T-helper 1 cell treated with Interleukin-12 subunit alpha and Interleukin-12 subunit beta and Interleukin-4 antibody, amounts not matched to agents 30 ng/mL and 1 ng/mL, for 36 hours (primary cell): ENCODE results near the gene ASCC1. TPM values are rescaled to one million over a fixed set of nuclear protein-coding genes. Genes with fewer than 3 reads are reported as not detected.
"Not testable (repeated sequence)": the region's sequence is repeated elsewhere in the genome, so short reads cannot be mapped to it uniquely, and the experiment has no call there.

Experiments
- intact Hi-C: fragments of 100-400 bp; cut with micrococcal nuclease; formaldehyde crosslinking; loops from one replicate; pipeline ENCODE4 v1.15.1; 2024
- total RNA-seq: library from RNA; stranded (reverse); gene quantifications from 2 replicates; pipeline ENCODE4 v1.2.3, GENCODE V29; 2022

The ASCC1 gene
- total RNA-seq, 1 donor from 2014 or later, result 27.9 TPM

DNA sequence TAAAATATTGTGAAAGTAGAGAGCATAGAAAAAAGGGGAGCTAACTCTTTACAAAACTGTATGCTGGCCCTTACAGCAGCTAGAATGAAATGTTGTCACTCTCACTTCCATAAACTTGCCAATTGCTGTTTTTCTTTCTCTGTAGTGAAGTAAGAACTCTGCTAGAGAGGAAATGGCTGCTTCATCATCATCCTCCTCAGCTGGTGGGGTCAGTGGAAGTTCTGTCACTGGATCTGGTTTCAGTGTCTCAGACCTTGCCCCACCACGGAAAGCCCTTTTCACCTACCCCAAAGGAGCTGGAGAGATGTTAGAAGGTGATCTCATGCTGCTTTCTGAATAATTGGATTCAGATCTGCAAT lies 7.6 kb upstream of the ASCC1 start:
- intact Hi-C loops, result loop anchor here (1.0 to 2.0 kb wide), 4 partner anchors 97 to 327 kb away; no protein-coding TSS in a partner anchor

- intact Hi-C loops, result no loop called here
Measured at GRCh38 chr10:72221278-72221677, 5.2 kb upstream of the ASCC1 start.

DNA sequence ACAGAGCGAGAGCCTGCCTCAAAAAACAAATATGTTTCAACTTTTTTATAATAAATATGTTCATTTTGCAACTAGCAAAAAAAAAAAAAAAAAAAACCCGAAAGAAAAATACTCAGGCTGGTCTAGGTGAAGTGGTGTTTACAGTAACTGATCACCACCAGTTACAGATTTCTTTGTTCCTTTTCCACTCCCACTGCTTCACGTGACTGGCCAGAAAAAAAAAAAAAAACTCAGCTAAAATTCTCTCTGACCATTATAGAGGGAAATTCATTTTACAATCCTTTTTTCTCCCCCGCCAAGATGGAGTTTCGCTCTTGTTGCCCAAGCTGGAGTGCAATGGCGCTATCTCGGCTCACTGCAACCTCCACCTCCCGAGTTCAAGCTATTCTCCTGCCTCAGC lies 4.6 kb upstream of the ASCC1 start:
- intact Hi-C loops, result no loop called here

DNA sequence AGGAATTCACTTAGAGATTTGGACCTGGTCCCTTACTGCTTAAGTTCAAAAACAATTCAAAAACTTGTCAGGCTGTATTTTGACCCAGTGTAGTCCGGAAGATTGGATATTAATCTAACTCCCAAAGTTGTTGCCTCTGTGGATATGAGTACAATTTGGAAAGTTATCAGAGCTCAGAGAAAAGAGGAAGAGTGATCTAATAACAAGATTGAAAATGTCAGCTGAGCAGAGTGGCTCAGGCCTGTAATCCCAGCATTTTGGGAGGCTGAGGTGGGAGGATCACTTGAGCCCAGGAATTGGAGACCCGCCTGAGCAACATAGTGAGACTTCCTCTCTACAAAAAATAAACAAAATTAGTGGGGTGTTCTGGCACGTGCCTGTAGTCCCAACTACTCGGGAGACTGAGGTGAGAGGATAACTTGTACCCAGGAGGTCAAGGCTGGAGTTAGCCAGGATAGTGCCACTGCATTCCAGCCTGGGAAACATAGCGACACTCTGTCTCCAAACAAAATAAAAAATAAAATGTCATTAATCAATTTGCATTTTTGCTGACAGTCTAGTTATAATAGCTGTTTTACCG lies 3.2 kb upstream of the ASCC1 start:
- intact Hi-C loops, result loop anchor here (5.0 to 10.0 kb wide), 6 partner anchors 47 to 1028 kb away; partner anchors contain the start of genes DNAJC9, ECD, FAM149B1 and PSAP

- intact Hi-C loops, result loop anchor here (5.0 to 10.0 kb wide), 6 partner anchors 46 to 1029 kb away; partner anchors contain the start of genes DNAJC9, ECD, FAM149B1 and PSAP
Measured at GRCh38 chr10:72218726-72219125, 2.6 kb upstream of the ASCC1 start.

GRCh38 chr10:72218325-72218724 lies 2.2 kb upstream of the ASCC1 start:
- intact Hi-C loops, result loop anchor here (5.0 to 10.0 kb wide), 6 partner anchors 46 to 1029 kb away; partner anchors contain the start of genes DNAJC9, ECD, FAM149B1 and PSAP

GRCh38 chr10:72211832-72212231 lies 4.2 kb downstream of the ASCC1 start:
- intact Hi-C loops, result loop anchor here (10.0 kb wide), 1 partner anchor 257 kb away; no protein-coding TSS in a partner anchor

GRCh38 chr10:72211381-72211780 lies 4.7 kb downstream of the ASCC1 start:
- intact Hi-C loops, result loop anchor here (10.0 kb wide), 1 partner anchor 257 kb away; no protein-coding TSS in a partner anchor

DNA sequence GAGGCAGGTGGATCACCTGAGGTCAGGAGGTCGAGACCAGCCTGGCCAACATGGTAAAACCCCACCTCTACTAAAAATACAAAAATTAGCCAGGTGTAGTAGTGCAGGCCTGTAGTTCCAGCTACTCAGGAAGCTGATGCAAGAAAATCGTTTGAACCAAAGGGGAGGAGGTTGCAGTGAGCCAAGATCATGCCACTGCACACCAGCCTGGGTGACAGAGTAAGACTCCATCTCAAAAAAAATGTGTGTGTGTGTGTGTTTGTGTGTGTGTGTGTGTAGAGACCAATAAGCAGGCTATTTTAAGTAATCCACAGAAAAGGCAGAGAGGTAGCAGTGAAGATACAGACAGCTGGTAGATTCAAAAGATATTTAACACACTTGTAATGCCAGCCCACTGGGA lies 7.5 kb downstream of the ASCC1 start:
- intact Hi-C loops, result not testable (repeated sequence)

DNA sequence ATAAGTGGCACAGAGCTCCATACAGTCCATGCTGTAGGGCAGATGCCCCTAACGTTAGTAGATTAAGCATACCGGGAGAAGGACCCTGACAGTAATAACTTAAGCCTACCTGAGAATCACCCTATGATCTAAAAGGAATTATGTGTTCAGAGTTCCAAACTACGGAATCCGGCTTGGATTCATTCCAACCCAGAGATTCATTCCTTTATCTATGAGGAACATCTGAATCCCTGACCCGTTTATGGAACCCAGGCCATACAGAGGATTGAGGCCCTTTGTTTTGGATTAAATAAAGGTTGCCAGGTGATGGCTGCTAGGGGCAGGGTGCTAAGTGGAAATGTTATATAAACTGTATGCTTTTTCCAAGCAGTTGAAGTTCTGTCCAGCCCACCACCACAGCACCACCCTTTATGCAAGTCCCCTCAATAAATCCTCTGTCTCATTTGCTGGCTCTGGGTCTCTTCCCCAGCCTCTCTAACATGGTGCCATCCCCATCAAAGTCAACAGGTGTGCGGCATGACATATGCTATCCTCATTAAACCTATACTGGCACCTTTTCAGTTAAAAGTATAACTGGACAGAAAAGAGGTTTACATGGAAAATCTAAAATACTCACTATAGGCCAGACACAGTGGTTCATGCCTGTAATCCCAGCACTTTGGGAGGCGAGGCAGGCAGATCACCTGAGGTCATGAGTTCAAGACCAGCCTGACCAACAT lies 9.4 kb downstream of the ASCC1 start:
- intact Hi-C loops, result no loop called here

GRCh38 chr10:72204724-72205123 lies 11.4 kb downstream of the ASCC1 start:
- intact Hi-C loops, result no loop called here

- intact Hi-C loops, result no loop called here
Measured at GRCh38 chr10:72204296-72204695, 11.8 kb downstream of the ASCC1 start.

DNA sequence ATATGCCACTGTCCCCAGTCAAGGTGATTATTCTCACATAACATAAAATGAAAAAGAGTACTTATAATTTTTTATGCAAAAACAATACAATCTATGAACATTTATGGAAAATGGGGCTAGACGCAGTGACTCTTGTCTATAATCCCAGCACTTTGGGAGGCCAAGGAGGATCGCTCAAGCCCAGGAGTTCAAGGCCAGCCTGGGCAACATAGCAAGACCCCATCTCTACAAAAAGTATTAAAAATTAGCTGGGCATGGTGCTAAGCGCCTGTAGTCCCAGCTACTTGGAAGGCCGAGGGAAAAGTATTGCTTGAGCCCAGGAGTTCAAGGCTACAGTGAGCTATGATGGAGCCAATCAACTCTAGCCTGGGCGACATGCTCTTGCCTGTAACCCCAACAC lies 14.8 kb downstream of the ASCC1 start:
- intact Hi-C loops, result no loop called here

GRCh38 chr10:72200883-72201282 lies 15.2 kb downstream of the ASCC1 start:
- intact Hi-C loops, result no loop called here

DNA sequence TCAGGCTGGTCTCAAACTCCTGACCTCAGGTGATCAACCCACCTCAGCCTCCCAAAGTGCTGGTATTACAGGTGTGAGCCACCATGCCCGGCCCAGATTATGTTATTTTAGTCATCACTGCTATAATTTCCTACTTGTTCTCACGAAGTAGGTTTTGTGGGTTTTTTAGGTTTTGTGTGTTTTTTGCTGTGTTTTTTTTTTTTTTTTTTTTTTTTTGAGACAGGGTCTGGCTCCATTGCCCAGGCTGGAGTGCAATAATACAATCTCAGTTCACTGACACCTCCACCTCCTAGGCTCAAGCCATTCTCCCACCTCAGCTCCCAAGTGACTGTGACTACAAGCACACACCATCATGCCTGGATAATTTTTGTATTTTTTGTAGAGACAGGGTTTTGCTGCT lies 21.1 kb downstream of the ASCC1 start:
- intact Hi-C loops, result no loop called here

GRCh38 chr10:72186982-72187330 lies 29.1 kb downstream of the ASCC1 start:
- intact Hi-C loops, result no loop called here

DNA sequence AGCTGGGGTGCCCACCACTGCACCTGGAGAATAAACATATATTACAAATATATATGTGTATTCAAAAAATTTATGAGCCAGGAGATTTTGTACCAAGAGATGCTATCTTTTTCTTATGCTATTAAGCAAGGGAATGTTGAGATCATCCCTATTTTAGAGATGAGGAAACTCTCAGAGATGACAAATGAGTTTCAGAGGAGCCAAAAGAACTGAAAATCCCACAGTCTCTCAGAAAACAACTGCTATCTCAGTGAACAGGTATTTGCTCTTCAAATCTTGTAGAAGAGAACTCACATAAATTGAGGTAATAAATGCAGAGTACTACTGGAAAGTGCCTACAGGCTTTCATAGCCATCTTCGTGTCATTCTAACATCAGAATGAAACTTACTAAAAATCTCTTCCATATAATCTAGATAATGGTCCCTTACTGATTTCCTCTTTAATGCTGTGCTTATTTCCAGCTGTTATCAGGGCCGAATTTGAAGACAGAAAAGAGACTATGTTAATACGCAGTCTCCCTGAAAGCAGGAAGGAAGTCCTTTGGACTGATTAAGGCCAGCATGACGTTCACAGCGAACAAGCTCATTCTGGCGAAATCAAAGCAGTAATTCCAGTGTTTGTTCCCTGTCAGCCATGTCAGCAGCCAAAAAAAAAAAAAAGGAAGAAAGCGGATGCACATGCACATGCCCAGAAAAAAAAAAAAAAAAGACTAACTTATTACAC lies 29.7 kb downstream of the ASCC1 start:
- intact Hi-C loops, result no loop called here

- intact Hi-C loops, result no loop called here
Measured at GRCh38 chr10:72184156-72184555, 31.9 kb downstream of the ASCC1 start.

GRCh38 chr10:72177454-72177853 lies 38.6 kb downstream of the ASCC1 start:
- intact Hi-C loops, result no loop called here

DNA sequence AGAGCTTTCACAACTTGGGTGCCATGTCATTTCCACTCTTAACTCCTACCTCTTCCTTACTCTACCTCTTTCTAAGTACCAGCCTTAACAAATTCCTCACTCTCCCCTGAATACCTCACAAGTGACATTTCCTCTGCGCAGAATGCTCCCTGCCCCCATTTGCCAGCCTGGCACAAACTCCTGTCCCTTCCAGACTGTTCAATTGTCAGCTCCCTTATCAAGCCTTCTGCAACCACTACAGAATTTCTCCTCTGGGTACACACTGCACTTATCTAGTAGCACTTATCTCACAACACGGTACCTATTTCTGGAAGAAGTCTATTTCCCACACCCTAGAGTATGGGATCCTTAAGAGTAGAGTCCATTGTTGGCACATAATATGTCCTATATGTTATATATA lies 39.4 kb downstream of the ASCC1 start:
- intact Hi-C loops, result no loop called here

DNA sequence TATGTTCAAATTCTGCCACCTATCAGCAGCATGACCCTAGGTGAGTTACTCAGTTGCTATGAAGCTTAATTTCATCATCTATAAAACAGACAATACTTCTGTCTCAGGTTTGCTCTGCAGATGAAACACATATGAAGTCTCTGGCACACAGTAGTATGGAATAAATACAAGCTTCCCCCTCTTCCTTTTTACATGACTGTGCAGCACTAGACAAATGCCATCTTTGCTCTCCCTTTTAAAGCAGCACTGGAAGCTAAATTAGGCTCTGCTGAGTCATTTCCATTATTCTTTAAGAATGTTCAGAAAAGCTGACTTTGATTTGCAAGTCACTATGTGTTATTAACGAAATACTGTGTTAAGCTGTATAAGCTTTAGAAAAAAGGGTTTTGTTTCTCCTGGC lies 40.9 kb downstream of the ASCC1 start:
- intact Hi-C loops, result no loop called here

GRCh38 chr10:72174297-72174662 lies 41.8 kb downstream of the ASCC1 start:
- intact Hi-C loops, result loop anchor here (5.0 kb wide), 1 partner anchor 43 kb away; the partner anchor contains the start of genes ANAPC16 and ASCC1
